ENCODE results near the gene MORF4L1.
"Not testable (repeated sequence)": the region's sequence is repeated elsewhere in the genome, so short reads cannot be mapped to it uniquely, and the experiment has no call there.

Gene MORF4L1

DNA sequence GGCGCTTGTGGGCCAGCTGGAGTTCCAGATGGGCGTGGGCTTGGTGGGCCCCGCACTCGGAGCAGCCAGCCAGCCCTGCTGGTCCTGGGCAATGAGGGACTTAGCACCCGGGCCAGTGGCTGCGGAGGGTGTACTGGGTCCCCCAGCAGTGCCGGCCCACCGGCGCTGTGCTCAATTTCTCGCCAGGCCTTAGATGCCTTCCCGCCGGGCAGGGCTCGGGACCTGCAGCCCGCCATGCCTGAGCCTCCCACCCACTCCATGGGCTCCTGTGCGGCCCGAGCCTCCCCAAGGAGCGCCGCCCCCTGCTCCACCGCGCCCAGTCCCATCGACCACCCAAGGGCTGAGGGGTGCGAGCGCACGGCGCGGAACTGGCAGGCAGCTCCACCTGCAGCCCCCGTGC, 25.8 kb upstream of the MORF4L1 start:
- not testable (repeated sequence) for H3K9me3 Mint-ChIP-seq; H3K27ac Mint-ChIP-seq; H3K4me1 Mint-ChIP-seq (ENCODE audit: low read depth); DNase-seq (ENCODE audit: low spot score); H3K4me3 Mint-ChIP-seq; H3K36me3 Mint-ChIP-seq (ENCODE audit: low read depth)
- peaks cover 11% of the 10 kb centered on the region for H3K27me3 Mint-ChIP-seq (ENCODE audit: low read depth)

DNA sequence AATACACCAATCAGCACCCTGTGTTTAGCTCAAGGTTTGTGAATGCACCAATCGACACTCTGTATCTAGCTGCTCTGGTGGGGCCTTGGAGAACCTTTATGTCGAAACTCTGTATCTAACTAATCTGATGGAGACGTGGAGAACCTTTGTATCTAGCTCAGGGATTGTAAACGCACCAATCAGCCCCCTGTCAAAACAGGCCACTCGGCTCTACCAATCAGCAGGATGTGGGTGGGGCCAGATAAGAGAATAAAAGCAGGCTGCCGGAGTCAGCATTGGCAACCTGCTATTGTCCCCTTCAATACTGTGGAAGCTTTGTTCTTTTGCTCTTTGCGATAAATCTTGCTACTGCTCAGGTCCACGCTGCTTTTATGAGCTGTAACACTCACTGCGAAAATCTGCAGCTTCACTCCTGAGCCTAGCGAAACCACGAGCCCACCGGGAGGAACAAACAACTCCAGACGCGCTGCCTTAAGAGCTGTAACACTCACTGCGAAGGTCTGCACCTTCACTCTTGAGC, 25.2 kb upstream of the MORF4L1 start:
- not testable (repeated sequence) for H3K9me3 Mint-ChIP-seq; H3K36me3 Mint-ChIP-seq (ENCODE audit: low read depth); H3K4me1 Mint-ChIP-seq (ENCODE audit: low read depth); H3K4me3 Mint-ChIP-seq; H3K27ac Mint-ChIP-seq; DNase-seq (ENCODE audit: low spot score)
- H3K27me3 Mint-ChIP-seq (ENCODE audit: low read depth): peaks cover 11% of the 10 kb centered on the region

DNA sequence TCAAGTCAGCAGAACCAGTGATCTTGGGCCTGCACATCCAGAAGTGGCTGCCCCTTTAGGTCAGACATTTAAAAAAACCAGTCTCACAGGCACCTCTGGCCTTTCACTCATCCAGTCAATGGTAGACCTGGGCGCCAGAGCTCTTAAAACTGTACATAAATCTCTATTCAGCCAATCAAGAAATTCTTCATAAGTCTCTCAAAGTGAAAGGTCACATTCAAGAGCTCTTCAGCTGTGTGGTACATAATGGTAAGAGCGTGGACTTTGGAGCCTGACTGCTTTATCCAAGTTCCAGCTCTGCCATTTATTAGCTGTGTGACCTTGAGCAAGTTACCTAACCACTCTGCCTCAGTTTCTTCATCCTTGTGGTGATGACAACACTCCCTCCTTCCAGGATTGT, 22.3 kb upstream of the MORF4L1 start:
- no peaks in the 10 kb centered on the region for H3K4me1 Mint-ChIP-seq (ENCODE audit: low read depth)
- no peak overlapping the region for H3K27ac Mint-ChIP-seq
- DNase-seq (ENCODE audit: low spot score): no peak
- H3K27me3 Mint-ChIP-seq (ENCODE audit: low read depth): peaks cover 5% of the 10 kb centered on the region
- H3K9me3 Mint-ChIP-seq: no peaks in the 10 kb centered on the region
- H3K36me3 Mint-ChIP-seq (ENCODE audit: low read depth): no peaks in the 10 kb centered on the region
- no peak overlapping the region for H3K4me3 Mint-ChIP-seq

DNA sequence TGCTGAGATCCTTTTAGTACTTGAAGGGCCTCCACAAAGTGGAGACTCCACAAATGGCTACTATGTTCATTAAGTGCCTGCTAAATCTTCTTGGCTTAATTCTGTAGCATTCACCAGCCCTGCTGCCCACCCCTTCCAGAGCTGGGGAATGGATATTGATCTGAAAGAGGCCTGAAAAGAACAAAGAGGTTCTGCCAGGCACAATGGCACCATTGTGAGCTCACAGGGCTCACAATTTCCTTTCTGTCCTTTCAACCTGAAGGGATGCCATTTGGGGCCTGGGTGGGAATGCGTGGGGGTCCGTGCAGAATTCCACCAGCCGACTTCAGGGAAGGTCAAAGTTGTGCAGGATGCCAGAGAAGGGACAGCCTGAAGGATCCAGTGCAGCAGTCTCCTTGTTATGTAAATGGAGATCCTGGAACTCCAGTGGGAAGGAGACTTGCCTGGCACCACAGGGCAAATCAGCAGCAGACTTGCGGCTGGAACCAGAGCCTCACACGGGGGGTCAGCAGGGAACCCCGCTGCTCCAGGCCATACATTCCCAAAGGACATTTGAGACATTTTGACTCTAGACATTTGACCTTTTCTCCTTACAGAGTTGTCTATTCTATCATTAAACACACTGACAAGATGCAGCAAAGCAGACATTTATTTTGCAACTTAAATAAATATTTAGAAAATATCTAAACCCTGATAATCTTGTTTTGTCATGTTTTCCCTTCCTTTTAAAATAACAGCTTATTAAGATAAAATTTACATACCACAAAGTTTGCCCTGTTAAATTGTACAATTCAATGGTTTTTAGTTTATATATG, 21.5 kb upstream of the MORF4L1 start:
- H3K4me1 Mint-ChIP-seq (ENCODE audit: low read depth): no peaks in the 10 kb centered on the region
- H3K4me3 Mint-ChIP-seq: no peak overlapping the region
- H3K27me3 Mint-ChIP-seq (ENCODE audit: low read depth): peaks cover 2% of the 10 kb centered on the region
- no peaks in the 10 kb centered on the region for H3K9me3 Mint-ChIP-seq
- no peak overlapping the region for H3K27ac Mint-ChIP-seq
- no peaks in the 10 kb centered on the region for H3K36me3 Mint-ChIP-seq (ENCODE audit: low read depth)
- no peak for DNase-seq (ENCODE audit: low spot score)

DNA sequence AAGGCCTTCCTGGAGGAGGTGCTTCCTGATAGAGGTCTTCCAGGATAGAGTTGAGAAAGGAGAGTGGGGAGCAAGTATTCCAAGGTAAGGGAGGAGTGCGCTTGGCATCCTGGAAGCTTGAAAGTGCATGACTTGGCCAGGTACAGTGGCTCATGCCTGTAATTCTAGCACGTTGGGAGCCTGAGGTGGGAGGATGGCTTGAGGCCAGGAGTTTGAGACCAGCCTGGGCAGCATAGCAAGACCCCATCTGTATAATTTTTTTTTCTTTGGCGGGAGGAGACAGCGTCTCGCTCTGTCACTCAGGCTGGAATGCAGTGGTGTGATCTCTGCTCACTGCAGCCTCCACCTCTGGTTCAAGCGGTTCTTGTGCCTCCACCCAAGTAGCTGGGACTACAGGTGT, 19.2 kb upstream of the MORF4L1 start:
- Mint-ChIP-seq H3K4me3 (no peak overlapping the region), H3K9me3 (no peaks in the 10 kb centered on the region), H3K36me3 (ENCODE audit: low read depth) (no peaks in the 10 kb centered on the region), H3K4me1 (ENCODE audit: low read depth) (no peaks in the 10 kb centered on the region), H3K27ac (no peak overlapping the region), H3K27me3 (ENCODE audit: low read depth) (no peaks in the 10 kb centered on the region)
- no peak for DNase-seq (ENCODE audit: low spot score)

DNA sequence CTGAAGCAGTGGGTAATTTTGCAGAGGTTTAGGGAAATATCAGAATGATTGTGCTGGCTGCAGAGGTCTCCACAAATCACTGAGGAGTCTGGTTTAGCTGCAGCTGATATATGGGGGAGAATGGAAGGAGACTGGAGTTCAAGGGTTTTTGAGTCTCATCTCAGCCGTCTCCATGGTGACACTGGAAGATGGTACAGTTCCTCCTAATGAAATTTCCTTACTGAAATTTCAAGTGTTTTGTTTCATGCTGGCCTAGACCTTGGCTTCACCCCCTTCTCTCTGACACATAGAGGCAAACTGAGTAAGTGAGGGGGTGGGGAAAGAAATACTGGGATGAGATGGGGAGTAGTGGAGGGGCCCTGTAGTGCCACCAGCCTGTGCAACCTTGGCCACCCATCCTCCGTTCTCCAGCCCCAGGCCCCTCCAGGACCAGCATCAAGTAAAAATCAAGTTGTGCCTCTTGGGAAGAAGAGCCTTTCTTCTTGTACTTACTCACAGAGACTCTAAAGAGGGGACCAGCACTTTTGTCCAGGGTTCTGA, 17.8 kb upstream of the MORF4L1 start:
- H3K4me3 Mint-ChIP-seq: no peak overlapping the region
- H3K27ac Mint-ChIP-seq: no peak overlapping the region
- H3K4me1 Mint-ChIP-seq (ENCODE audit: low read depth): peaks cover 2% of the 10 kb centered on the region
- no peaks in the 10 kb centered on the region for H3K36me3 Mint-ChIP-seq (ENCODE audit: low read depth)
- DNase-seq (ENCODE audit: low spot score): no peak
- no peaks in the 10 kb centered on the region for H3K27me3 Mint-ChIP-seq (ENCODE audit: low read depth)
- no peaks in the 10 kb centered on the region for H3K9me3 Mint-ChIP-seq

DNA sequence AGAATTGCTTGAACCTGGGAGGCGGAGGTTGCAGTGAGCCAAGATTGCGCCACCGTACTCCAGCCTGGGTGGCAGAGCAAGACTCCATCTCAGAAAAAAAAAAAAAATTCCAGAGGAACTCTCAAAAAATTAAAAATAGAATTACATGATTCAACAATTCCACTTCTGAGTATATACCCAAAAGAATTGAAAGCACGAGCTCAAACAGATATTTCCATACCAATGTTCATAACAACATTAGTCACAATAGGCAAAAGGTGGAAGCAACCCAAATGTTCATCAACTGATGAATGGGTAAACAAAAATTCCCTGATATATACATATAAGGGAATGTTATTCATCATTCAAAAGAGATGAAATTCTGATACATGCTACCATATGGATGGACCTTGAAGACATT, 16.9 kb upstream of the MORF4L1 start:
- peaks cover 7% of the 10 kb centered on the region for H3K4me1 Mint-ChIP-seq (ENCODE audit: low read depth)
- H3K27ac Mint-ChIP-seq: no peak overlapping the region
- H3K36me3 Mint-ChIP-seq (ENCODE audit: low read depth): no peaks in the 10 kb centered on the region
- DNase-seq (ENCODE audit: low spot score): no peak
- H3K9me3 Mint-ChIP-seq: no peaks in the 10 kb centered on the region
- H3K4me3 Mint-ChIP-seq: no peak overlapping the region
- H3K27me3 Mint-ChIP-seq (ENCODE audit: low read depth): no peaks in the 10 kb centered on the region

DNA sequence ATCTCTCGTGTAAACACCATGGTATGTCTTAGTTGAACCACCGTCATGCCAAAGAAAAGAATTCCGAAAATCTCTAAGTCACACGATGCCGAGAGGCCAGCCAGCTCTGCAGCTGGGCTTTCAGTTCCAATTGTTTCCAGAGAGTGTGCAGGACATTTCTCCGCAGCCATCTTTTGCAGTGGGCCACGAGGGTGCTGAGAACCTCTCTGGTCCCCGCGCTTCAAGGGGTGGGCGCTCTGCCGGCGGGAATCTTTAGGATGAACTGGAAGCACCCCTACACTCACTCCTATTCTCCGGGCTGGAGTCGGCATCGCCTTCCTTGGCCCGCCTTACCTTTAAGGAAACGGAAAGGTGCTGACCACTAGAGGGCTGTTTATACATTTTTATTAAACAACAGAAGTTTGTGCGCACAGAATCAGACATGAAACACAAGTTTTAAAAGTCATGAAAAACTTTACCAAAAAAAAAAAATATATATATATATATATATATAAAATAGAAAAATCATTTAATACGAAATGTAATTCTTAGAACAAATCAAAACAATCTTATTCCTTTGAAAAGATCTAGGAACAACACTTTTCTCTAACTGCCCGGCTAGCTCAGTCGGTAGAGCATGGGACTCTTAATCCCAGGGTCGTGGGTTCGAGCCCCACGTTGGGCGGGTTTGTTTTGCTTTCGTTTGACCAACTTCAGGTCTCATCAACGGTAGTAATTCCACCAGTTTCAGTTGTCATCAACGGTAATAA, 12.5 kb upstream of the MORF4L1 start:
- H3K9me3 Mint-ChIP-seq: no peaks in the 10 kb centered on the region
- peak overlapping the region; percentile 79 for H3K27ac Mint-ChIP-seq
- DNase-seq (ENCODE audit: low spot score): peak; percentile 72
- H3K36me3 Mint-ChIP-seq (ENCODE audit: low read depth): no peaks in the 10 kb centered on the region
- peaks cover 7% of the 10 kb centered on the region for H3K4me1 Mint-ChIP-seq (ENCODE audit: low read depth)
- H3K4me3 Mint-ChIP-seq: peak overlapping the region; percentile 86
- H3K27me3 Mint-ChIP-seq (ENCODE audit: low read depth): peaks cover 1% of the 10 kb centered on the region

DNA sequence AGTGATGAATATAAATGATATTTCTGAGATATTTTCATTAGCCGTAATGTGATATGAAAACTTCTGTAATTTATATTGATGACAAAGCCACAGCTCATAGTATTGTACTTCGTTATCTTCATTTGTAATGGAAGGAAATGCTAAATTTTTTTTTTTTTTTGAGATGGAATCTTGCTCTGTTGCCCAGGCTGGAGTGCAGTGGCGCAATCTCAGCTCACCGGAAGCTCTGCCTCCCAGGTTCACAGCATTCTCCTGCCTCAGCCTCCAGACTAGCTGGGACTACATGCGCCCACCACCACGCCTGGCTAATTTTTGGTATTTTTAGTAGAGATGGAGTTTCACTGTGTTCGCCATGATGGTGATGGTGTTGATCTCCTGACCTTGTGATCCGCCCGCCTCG, 7.1 kb upstream of the MORF4L1 start:
- not testable (repeated sequence) for H3K27me3 Mint-ChIP-seq (ENCODE audit: low read depth); H3K4me3 Mint-ChIP-seq; H3K9me3 Mint-ChIP-seq; H3K27ac Mint-ChIP-seq; H3K36me3 Mint-ChIP-seq (ENCODE audit: low read depth); DNase-seq (ENCODE audit: low spot score); H3K4me1 Mint-ChIP-seq (ENCODE audit: low read depth)

DNA sequence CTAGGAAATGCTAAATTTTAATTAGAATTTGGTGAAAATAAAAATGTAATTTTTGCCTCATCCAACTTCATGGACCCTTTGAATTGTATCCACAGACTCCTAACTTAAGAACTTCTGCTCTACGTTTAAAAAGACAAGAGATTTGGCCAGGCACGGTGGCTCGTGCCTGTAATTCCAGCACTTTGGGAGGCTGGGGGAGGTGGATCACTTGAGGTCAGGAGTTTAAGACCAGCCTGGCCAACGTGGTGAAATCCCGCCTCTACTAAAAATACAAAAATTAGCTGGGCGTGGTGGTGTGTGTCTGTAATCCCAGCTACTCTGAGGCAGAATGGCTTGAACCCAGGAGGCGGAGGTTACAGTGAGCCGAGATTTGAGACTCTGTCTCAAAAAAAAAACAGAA, 6.7 kb upstream of the MORF4L1 start:
- not testable (repeated sequence) for DNase-seq (ENCODE audit: low spot score); H3K4me1 Mint-ChIP-seq (ENCODE audit: low read depth); H3K27me3 Mint-ChIP-seq (ENCODE audit: low read depth); H3K4me3 Mint-ChIP-seq; H3K9me3 Mint-ChIP-seq; H3K27ac Mint-ChIP-seq; H3K36me3 Mint-ChIP-seq (ENCODE audit: low read depth)

DNA sequence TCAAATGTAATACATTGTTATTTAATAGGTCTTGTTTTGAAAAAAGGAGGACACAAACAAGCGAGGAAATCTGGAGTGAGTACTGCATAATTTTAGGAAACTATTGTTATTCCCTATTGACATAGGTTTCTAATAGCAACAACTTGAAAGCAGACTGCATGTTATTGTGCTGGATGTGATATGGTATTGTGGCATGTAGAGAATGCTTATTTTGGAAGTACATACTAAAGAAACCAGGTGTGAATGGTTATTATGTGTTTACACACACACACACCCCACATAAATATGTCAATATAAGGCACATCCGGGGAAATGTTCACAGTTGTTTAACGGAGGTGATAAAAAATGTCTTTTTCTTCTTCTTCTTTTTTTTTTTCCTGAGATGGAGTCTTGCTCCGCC, 5.9 kb upstream of the MORF4L1 start:
- no peak overlapping the region for H3K4me3 Mint-ChIP-seq
- DNase-seq (ENCODE audit: low spot score): no peak
- H3K36me3 Mint-ChIP-seq (ENCODE audit: low read depth): no peaks in the 10 kb centered on the region
- peaks cover 1% of the 10 kb centered on the region for H3K27me3 Mint-ChIP-seq (ENCODE audit: low read depth)
- no peaks in the 10 kb centered on the region for H3K9me3 Mint-ChIP-seq
- H3K27ac Mint-ChIP-seq: no peak overlapping the region
- peaks cover 2% of the 10 kb centered on the region for H3K4me1 Mint-ChIP-seq (ENCODE audit: low read depth)

DNA sequence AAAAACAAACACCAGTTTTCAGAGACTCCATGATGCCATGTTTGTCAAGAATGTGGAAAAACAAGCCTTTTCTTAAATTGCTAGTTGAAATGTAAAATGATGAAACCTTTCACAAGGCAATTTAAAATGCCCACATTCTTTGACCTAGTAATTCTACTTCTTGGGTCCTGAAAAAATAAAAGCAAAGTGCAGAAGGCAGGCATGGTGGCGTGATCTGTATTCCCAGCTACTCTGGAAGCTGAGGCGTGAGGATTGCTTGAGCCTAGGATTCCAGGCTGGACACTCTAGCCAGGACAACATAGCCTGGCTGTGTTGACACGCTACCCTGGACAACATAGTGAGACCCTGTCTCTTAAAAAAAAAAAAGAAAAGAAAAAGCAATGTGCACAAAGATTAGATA, 4.3 kb upstream of the MORF4L1 start:
- Mint-ChIP-seq H3K27me3 (ENCODE audit: low read depth) (peaks cover 1% of the 10 kb centered on the region), H3K36me3 (ENCODE audit: low read depth) (peaks cover 4% of the 10 kb centered on the region), H3K27ac (no peak overlapping the region), H3K4me1 (ENCODE audit: low read depth) (peaks cover 8% of the 10 kb centered on the region), H3K9me3 (no peaks in the 10 kb centered on the region), H3K4me3 (no peak overlapping the region)
- DNase-seq (ENCODE audit: low spot score): no peak

DNA sequence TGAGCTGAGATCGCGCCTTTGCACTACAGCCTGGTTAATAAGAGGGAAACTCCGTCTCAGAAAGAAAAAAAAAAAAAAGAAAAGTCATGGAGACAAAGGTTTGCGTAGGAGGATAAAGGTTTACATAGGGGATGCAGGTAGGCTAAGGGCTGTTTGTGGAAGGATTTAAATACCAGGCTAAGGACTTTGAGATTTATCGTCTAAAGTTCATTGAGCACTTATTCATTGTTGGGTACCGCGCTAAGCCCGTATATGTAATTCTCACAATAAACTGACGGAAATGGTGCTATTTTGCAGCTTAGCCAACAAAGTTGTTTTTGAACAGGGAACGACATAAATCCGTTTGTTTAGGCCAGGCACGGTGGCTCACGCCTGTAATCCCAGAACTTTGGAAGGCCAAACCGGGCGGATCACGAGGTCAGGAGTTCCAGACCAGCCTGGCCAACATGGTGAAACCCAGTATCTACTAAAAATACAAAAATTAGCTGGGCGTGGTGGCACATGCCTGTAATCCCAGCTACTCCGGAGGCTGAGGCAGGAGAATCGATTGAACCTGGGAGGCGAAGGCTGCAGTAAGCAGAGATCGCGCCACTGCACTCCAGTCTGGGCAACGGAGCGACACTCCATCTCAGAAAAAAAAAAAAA, 1.1 kb upstream of the MORF4L1 start:
- DNase-seq (ENCODE audit: low spot score); H3K9me3 Mint-ChIP-seq; H3K27me3 Mint-ChIP-seq (ENCODE audit: low read depth): not testable (repeated sequence)
- H3K4me1 Mint-ChIP-seq (ENCODE audit: low read depth): peaks cover 22% of the 10 kb centered on the region
- H3K27ac Mint-ChIP-seq: peak overlapping the region; percentile 82
- peaks cover 15% of the 10 kb centered on the region for H3K36me3 Mint-ChIP-seq (ENCODE audit: low read depth)
- H3K4me3 Mint-ChIP-seq: peak overlapping the region; percentile 100
